Measurements from ENCODE around the gene ATCAY.

Gene ATCAY, protein sequence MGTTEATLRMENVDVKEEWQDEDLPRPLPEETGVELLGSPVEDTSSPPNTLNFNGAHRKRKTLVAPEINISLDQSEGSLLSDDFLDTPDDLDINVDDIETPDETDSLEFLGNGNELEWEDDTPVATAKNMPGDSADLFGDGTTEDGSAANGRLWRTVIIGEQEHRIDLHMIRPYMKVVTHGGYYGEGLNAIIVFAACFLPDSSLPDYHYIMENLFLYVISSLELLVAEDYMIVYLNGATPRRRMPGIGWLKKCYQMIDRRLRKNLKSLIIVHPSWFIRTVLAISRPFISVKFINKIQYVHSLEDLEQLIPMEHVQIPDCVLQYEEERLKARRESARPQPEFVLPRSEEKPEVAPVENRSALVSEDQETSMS

GRCh38 chr19:3880471-3881271, at the start of gene ATCAY:
Gene ATCAY (plus strand): TSS chr19:3880685. CDS start chr19:3885768, 5,083 bp downstream.
- no peak for TF ChIP-seq CTCF (conservative IDR thresholded peaks at IDR 0.05; ENCODE audit: low read depth)
- DNase-seq (ENCODE audit: low spot score) = no peak
- no peak within 1 kb of the TSS for H3K27ac ChIP-seq
- CTCF ChIA-PET = interaction anchor here (0.7 kb wide), 1 partner anchor 219 kb away, joined by 3 read pairs; no protein-coding TSS in a partner anchor
- POLR2A ChIA-PET (ENCODE audit: low non-redundant PET) = interaction anchor here (0.6 to 0.7 kb wide), 2 partner anchors 15 to 53 kb away, joined by 5 read pairs; no protein-coding TSS in a partner anchor

GRCh38 chr19:3831601-3832000, 48.9 kb upstream of the ATCAY start:
- ChIA-PET POLR2A (ENCODE audit: low non-redundant PET) (no interaction called here), CTCF (interaction anchor here (1.0 kb wide), 1 partner anchor 17 kb away, joined by 3 read pairs; no protein-coding TSS in a partner anchor)
- H3K27ac ChIP-seq = no peak overlapping the region
- DNase-seq (ENCODE audit: low spot score) = no peak
- TF ChIP-seq CTCF (conservative IDR thresholded peaks at IDR 0.05; ENCODE audit: low read depth) = no peak

GRCh38 chr19:3832001-3832400, 48.5 kb upstream of the ATCAY start:
- ChIA-PET CTCF (interaction anchor here (0.6 to 1.0 kb wide), 2 partner anchors 10 to 17 kb away, joined by 3 read pairs; no protein-coding TSS in a partner anchor), POLR2A (ENCODE audit: low non-redundant PET) (no interaction called here)
- H3K27ac ChIP-seq = no peak overlapping the region
- no peak for DNase-seq (ENCODE audit: low spot score)
- TF ChIP-seq CTCF (conservative IDR thresholded peaks at IDR 0.05; ENCODE audit: low read depth) = no peak

GRCh38 chr19:3833578-3834348, 46.7 kb upstream of the ATCAY start:
- no peak for TF ChIP-seq CTCF (conservative IDR thresholded peaks at IDR 0.05; ENCODE audit: low read depth)
- DNase-seq (ENCODE audit: low spot score) = no peak
- H3K27ac ChIP-seq = no peak overlapping the region
- POLR2A ChIA-PET (ENCODE audit: low non-redundant PET) = interaction anchor here (0.7 kb wide), 1 partner anchor 72 kb away, joined by 3 read pairs; the partner anchor contains the start of gene APBA3
- CTCF ChIA-PET = interaction anchor here (0.6 kb wide), 1 partner anchor 99 kb away, joined by 6 read pairs; the partner anchor contains the start of gene NMRK2

GRCh38 chr19:3834349-3835054, 46.0 kb upstream of the ATCAY start:
- no peak for TF ChIP-seq CTCF (conservative IDR thresholded peaks at IDR 0.05; ENCODE audit: low read depth)
- DNase-seq (ENCODE audit: low spot score) = no peak
- no peak overlapping the region for H3K27ac ChIP-seq
- ChIA-PET CTCF (interaction anchor here (0.6 kb wide), 1 partner anchor 99 kb away, joined by 6 read pairs; the partner anchor contains the start of gene NMRK2), POLR2A (ENCODE audit: low non-redundant PET) (no interaction called here)
